ENCODE data around the gene GCNA. TPM values are rescaled to one million over a fixed set of nuclear protein-coding genes. Genes with fewer than 3 reads are reported as not detected.

Gene GCNA
- total and polyA plus RNA-seq, 2 experiments from 2014 or later = 1.2 to 1.5 TPM

GRCh38 chrX:71619193-71619592, 41.0 kb downstream of the GCNA start:
- Mint-ChIP-seq H3K4me3 (no peak overlapping the region), H3K27ac (no peak overlapping the region), H3K27me3 (ENCODE audit: insufficient read depth, low read depth, poor library complexity) (peaks cover 2% of the 10 kb centered on the region), H3K9me3 (no peaks in the 10 kb centered on the region; the same call in 2 of the 3 replicates), H3K4me1 (peaks cover 3% of the 10 kb centered on the region; the same call in 1 of the 3 replicates), H3K36me3 (ENCODE audit: low read depth) (no peaks in the 10 kb centered on the region; the same call in 1 of the 3 replicates)
- H3F3A ChIP-seq (replicated peaks; ENCODE audit: low read depth) = no peaks in the 10 kb centered on the region
- no peak overlapping the region for H3K27ac ChIP-seq (ENCODE audit: low read depth)
- no peak overlapping the region for H3K4me3 ChIP-seq
- H3K36me3 ChIP-seq (ENCODE audit: insufficient read depth) = no peaks in the 10 kb centered on the region
- TF ChIP-seq NANOG (IDR thresholded peaks at IDR 0.05; ENCODE audit: borderline replicate concordance) (no peak), CREB1 (CRISPR knock-in tag; IDR thresholded peaks at IDR 0.05; ENCODE audit: low read depth) (no peak), STAT1 (IDR thresholded peaks at IDR 0.05; ENCODE audit: unreplicated experiment) (no peak)
- no peaks in the 10 kb centered on the region for H3K4me1 ChIP-seq (ENCODE audit: insufficient read depth)
- ATAC-seq (no peak), DNase-seq (ENCODE audit: low spot score) (no peak)
- no peak overlapping the region for H2AFZ ChIP-seq
- no peaks in the 10 kb centered on the region for H3K27me3 ChIP-seq (ENCODE audit: insufficient read depth)
- H3K4me2 ChIP-seq = no peak overlapping the region
- no peaks in the 10 kb centered on the region for H4K20me1 ChIP-seq (replicated peaks; ENCODE audit: insufficient read depth)
- H3K79me2 ChIP-seq (replicated peaks; ENCODE audit: insufficient read depth) = no peaks in the 10 kb centered on the region
- no peaks in the 10 kb centered on the region for H3K9me2 ChIP-seq (ENCODE audit: insufficient read depth)

GRCh38 chrX:71619986-71620385, 41.7 kb downstream of the GCNA start:
- ATAC-seq (no peak), DNase-seq (ENCODE audit: low spot score) (no peak)
- no peak overlapping the region for H2AFZ ChIP-seq
- no peaks in the 10 kb centered on the region for H4K20me1 ChIP-seq (replicated peaks; ENCODE audit: insufficient read depth)
- Mint-ChIP-seq H3K4me1 (peaks cover 3% of the 10 kb centered on the region; the same call in 1 of the 3 replicates), H3K27me3 (ENCODE audit: insufficient read depth, low read depth, poor library complexity) (peaks cover 2% of the 10 kb centered on the region), H3K4me3 (no peak overlapping the region), H3K36me3 (ENCODE audit: low read depth) (no peaks in the 10 kb centered on the region; the same call in 1 of the 3 replicates), H3K9me3 (no peaks in the 10 kb centered on the region; the same call in 2 of the 3 replicates), H3K27ac (no peak overlapping the region)
- no peaks in the 10 kb centered on the region for H3K9me2 ChIP-seq (ENCODE audit: insufficient read depth)
- H3K36me3 ChIP-seq (ENCODE audit: insufficient read depth) = no peaks in the 10 kb centered on the region
- H3K4me2 ChIP-seq = no peak overlapping the region
- no peaks in the 10 kb centered on the region for H3K4me1 ChIP-seq (ENCODE audit: insufficient read depth)
- no peaks in the 10 kb centered on the region for H3F3A ChIP-seq (replicated peaks; ENCODE audit: low read depth)
- H3K79me2 ChIP-seq (replicated peaks; ENCODE audit: insufficient read depth) = no peaks in the 10 kb centered on the region
- TF ChIP-seq JUNB (IDR thresholded peaks at IDR 0.05; ENCODE audit: unreplicated experiment) (no peak), REST (IDR thresholded peaks at IDR 0.05; ENCODE audit: unreplicated experiment) (no peak), CREB1 (CRISPR knock-in tag; IDR thresholded peaks at IDR 0.05; ENCODE audit: low read depth) (no peak), ZNF114 (CRISPR knock-in tag; IDR thresholded peaks at IDR 0.05) (no peak), ZNF331 (CRISPR knock-in tag; IDR thresholded peaks at IDR 0.05; ENCODE audit: low read depth) (no peak), CTCF (conservative IDR thresholded peaks at IDR 0.05; ENCODE audit: low read depth in 2 of 2) (no peak), ETS1 (IDR thresholded peaks at IDR 0.05) (no peak)
- H3K4me3 ChIP-seq = no peak overlapping the region
- no peaks in the 10 kb centered on the region for H3K27me3 ChIP-seq (ENCODE audit: insufficient read depth)
- H3K27ac ChIP-seq (ENCODE audit: low read depth) = no peak overlapping the region

Data from GM23338 (cell line).